ENCODE results near the gene RHD. TPM values are rescaled to one million over a fixed set of nuclear protein-coding genes. Genes with fewer than 3 reads are reported as not detected.
"Not testable (repeated sequence)": the region's sequence is repeated elsewhere in the genome, so short reads cannot be mapped to it uniquely, and the experiment has no call there.

Gene RHD
- total and polyA plus RNA-seq, 2 of the 4 experiments (the other 2 are of a cell fraction): not detected

DNA sequence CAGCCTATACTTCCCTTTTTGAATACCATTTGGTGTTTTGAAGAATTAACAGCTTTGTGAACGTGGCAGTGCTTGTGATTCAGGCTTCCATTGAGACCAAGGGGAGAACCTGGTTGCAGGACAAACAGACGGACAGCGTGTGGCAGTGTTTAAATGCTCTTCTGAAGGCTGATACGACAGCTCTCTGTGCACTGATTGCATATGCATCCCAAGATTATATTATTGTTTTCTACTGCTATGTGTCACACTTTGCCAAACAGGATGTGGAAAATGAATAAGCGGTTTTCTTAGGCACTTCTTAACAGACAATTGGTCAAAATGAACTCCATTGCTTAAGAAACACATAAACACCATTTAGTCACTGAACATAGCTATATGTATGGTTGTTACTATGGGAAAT lies 57.6 kb downstream of the RHD start:
- H4K20me1 ChIP-seq (ENCODE audit: insufficient read depth, low read length); dilution Hi-C loops (cut with HindIII; ENCODE audit: low sequenced_read_pairs, unreplicated experiment); H3K9ac ChIP-seq (ENCODE audit: low read depth, low read length); H4K5ac ChIP-seq (ENCODE audit: low read depth, low read length); in situ Hi-C loops (cut with MboI; ENCODE audit: low sequenced_read_pairs); H3K4me1 ChIP-seq (ENCODE audit: control insufficient read depth, insufficient read depth, low read length); H3K9me3 ChIP-seq (ENCODE audit: control insufficient read depth, insufficient read depth, low read length); CTCF ChIA-PET; H3K56ac ChIP-seq (ENCODE audit: extremely low read depth, insufficient read depth, low read length); H3K23ac ChIP-seq (ENCODE audit: low read depth, low read length); H2AK5ac ChIP-seq (ENCODE audit: low read depth, low read length); H3K9me1 ChIP-seq (ENCODE audit: insufficient read depth, low read length); H3K14ac ChIP-seq (replicated peaks; ENCODE audit: low read depth, low read length); H2BK15ac ChIP-seq (ENCODE audit: low read depth, low read length); H3K79me1 ChIP-seq (ENCODE audit: low read depth in 1 of 2, low read length in 2 of 2); H2BK120ac ChIP-seq (ENCODE audit: low read depth, low read length); BruUV-seq (replicated peaks); H2BK20ac ChIP-seq (ENCODE audit: low read depth, low read length); H3K4ac ChIP-seq (ENCODE audit: low read depth, low read length); intact Hi-C loops (cut with micrococcal nuclease); H3K18ac ChIP-seq (ENCODE audit: low read depth, low read length); H3K27ac ChIP-seq (ENCODE audit: insufficient read depth, low read length); H2AFZ ChIP-seq (replicated peaks; ENCODE audit: low read length, poor library complexity); H2AK9ac ChIP-seq (replicated peaks; ENCODE audit: low read depth, low read length, poor library complexity); H4K91ac ChIP-seq (ENCODE audit: insufficient read depth, low read depth, low read length); H3K4me3 ChIP-seq (ENCODE audit: insufficient read depth, low read depth, low read length); H3K27me3 ChIP-seq (ENCODE audit: control insufficient read depth, insufficient read depth, low read length); POLR2A ChIA-PET (ENCODE audit: unreplicated experiment); H4K8ac ChIP-seq (ENCODE audit: low read depth in 2 of 2, low read length in 2 of 2); H3K36me3 ChIP-seq (ENCODE audit: control insufficient read depth, insufficient read depth, low read length): not testable (repeated sequence)
- no CpG with 5 or more reads among the region's 5 CpGs for WGBS, 2 experiments (ENCODE audit: extremely low coverage in 2 of 2, insufficient read length in 1 of 2)
- DNase-seq (peak; percentile 71), ATAC-seq (ENCODE audit: low read depth) (peak; percentile 92)
- Histone ChIP-seq H2BK5ac (ENCODE audit: low read depth, low read length, poor library complexity, severe bottlenecking) (peak overlapping the region; percentile 6), H3K4me2 (ENCODE audit: low read depth, low read length) (peak overlapping the region; percentile 13; the same call in 1 of the 2 replicates)
- TF ChIP-seq CEBPB (IDR thresholded peaks at IDR 0.05; ENCODE audit: low read depth, low read length) (peak; percentile 72), RAD21 (IDR thresholded peaks at IDR 0.05; ENCODE audit: low read length) (peak; percentile 46)
- TF ChIP-seq, protein P1, sequence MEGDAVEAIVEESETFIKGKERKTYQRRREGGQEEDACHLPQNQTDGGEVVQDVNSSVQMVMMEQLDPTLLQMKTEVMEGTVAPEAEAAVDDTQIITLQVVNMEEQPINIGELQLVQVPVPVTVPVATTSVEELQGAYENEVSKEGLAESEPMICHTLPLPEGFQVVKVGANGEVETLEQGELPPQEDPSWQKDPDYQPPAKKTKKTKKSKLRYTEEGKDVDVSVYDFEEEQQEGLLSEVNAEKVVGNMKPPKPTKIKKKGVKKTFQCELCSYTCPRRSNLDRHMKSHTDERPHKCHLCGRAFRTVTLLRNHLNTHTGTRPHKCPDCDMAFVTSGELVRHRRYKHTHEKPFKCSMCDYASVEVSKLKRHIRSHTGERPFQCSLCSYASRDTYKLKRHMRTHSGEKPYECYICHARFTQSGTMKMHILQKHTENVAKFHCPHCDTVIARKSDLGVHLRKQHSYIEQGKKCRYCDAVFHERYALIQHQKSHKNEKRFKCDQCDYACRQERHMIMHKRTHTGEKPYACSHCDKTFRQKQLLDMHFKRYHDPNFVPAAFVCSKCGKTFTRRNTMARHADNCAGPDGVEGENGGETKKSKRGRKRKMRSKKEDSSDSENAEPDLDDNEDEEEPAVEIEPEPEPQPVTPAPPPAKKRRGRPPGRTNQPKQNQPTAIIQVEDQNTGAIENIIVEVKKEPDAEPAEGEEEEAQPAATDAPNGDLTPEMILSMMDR (conservative IDR thresholded peaks at IDR 0.05; ENCODE audit: low read depth, low read length): 0 out of 2 replicates have a peak, but pooled peaks have one; percentile 25

DNA sequence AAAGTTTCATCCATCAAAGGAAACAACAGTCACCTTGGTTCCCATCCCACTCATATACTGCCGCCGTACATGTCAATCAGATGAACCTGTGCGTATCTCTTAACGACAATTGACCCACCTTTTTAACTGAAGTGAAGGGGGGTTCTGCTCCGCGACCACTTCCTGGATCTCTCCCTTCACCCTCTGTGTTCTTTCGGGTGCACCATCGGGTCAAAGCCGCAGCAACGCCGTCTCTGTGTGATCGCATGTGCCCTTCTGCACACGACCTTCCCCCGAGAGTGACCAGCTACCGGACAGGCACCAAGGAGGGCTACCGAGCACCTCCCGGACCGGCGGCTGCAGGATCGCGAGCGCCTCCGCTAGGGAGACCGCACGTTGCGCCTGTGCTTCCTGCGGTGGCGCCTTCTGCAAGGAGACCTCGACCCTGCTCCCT lies 64.6 kb downstream of the RHD start:
- peak overlapping the region; percentile 52 for H3K4ac ChIP-seq (ENCODE audit: low read depth, low read length)
- BruUV-seq (replicated peaks): TSS peak; percentile 25

More for the DNA sequence above, 64.6 kb downstream of the RHD start:
- H2BK20ac ChIP-seq (ENCODE audit: low read depth, low read length); CTCF ChIA-PET; H2AK9ac ChIP-seq (replicated peaks; ENCODE audit: low read depth, low read length, poor library complexity); H4K91ac ChIP-seq (ENCODE audit: insufficient read depth, low read depth, low read length); H4K5ac ChIP-seq (ENCODE audit: low read depth, low read length); H2BK15ac ChIP-seq (ENCODE audit: low read depth, low read length); dilution Hi-C loops (cut with HindIII; ENCODE audit: low sequenced_read_pairs, unreplicated experiment); DNase-seq; H3K4me1 ChIP-seq (ENCODE audit: control insufficient read depth, insufficient read depth, low read length); H3K9me3 ChIP-seq (ENCODE audit: control insufficient read depth, insufficient read depth, low read length); H2AK5ac ChIP-seq (ENCODE audit: low read depth, low read length); POLR2A ChIA-PET (ENCODE audit: unreplicated experiment); H3K36me3 ChIP-seq (ENCODE audit: control insufficient read depth, insufficient read depth, low read length); intact Hi-C loops (cut with micrococcal nuclease); H3K9me1 ChIP-seq (ENCODE audit: insufficient read depth, low read length); H3K27me3 ChIP-seq (ENCODE audit: control insufficient read depth, insufficient read depth, low read length); in situ Hi-C loops (cut with MboI; ENCODE audit: low sequenced_read_pairs); H2BK120ac ChIP-seq (ENCODE audit: low read depth, low read length); H4K20me1 ChIP-seq (ENCODE audit: insufficient read depth, low read length): not testable (repeated sequence)
- H3K14ac ChIP-seq (replicated peaks; ENCODE audit: low read depth, low read length): peak overlapping the region; percentile 77
- H3K18ac ChIP-seq (ENCODE audit: low read depth, low read length): peak overlapping the region; percentile 38; the same call in 1 of the 2 replicates
- peak overlapping the region; percentile 54 for H3K27ac ChIP-seq (ENCODE audit: insufficient read depth, low read length)
- H2AFZ ChIP-seq (replicated peaks; ENCODE audit: low read length, poor library complexity): peak overlapping the region; percentile 72
- peak overlapping the region; percentile 99 for H3K4me2 ChIP-seq (ENCODE audit: low read depth, low read length)
- 0 out of 2 replicates have a peak overlapping the region, but pooled peaks have one; percentile 36 for H3K56ac ChIP-seq (ENCODE audit: extremely low read depth, insufficient read depth, low read length)
- H2BK5ac ChIP-seq (ENCODE audit: low read depth, low read length, poor library complexity, severe bottlenecking): peak overlapping the region; percentile 43
- ATAC-seq (ENCODE audit: low read depth): peak; percentile 61
- peak overlapping the region in 1 of 2 experiments; percentile 56; a peak in 1 of 4 replicates for H4K8ac ChIP-seq (ENCODE audit: low read depth in 2 of 2, low read length in 2 of 2)
- H3K79me1 ChIP-seq (ENCODE audit: low read depth in 1 of 2, low read length in 2 of 2): peaks cover 3 to 14% of the 10 kb centered on the region in 2 experiments; a peak in 2 of 4 replicates
- peak overlapping the region; percentile 84 for H3K4me3 ChIP-seq (ENCODE audit: insufficient read depth, low read depth, low read length)
- WGBS, 2 experiments (ENCODE audit: extremely low coverage in 2 of 2, insufficient read length in 1 of 2): no CpG with 5 or more reads among the region's 29 CpGs
- H3K23ac ChIP-seq (ENCODE audit: low read depth, low read length): peak overlapping the region; percentile 54; the same call in 1 of the 2 replicates
- peak overlapping the region; percentile 70 for H3K9ac ChIP-seq (ENCODE audit: low read depth, low read length)

Measured in IMR-90 (cell line).